Measurements from ENCODE around the gene TH.

The TH gene

DNA sequence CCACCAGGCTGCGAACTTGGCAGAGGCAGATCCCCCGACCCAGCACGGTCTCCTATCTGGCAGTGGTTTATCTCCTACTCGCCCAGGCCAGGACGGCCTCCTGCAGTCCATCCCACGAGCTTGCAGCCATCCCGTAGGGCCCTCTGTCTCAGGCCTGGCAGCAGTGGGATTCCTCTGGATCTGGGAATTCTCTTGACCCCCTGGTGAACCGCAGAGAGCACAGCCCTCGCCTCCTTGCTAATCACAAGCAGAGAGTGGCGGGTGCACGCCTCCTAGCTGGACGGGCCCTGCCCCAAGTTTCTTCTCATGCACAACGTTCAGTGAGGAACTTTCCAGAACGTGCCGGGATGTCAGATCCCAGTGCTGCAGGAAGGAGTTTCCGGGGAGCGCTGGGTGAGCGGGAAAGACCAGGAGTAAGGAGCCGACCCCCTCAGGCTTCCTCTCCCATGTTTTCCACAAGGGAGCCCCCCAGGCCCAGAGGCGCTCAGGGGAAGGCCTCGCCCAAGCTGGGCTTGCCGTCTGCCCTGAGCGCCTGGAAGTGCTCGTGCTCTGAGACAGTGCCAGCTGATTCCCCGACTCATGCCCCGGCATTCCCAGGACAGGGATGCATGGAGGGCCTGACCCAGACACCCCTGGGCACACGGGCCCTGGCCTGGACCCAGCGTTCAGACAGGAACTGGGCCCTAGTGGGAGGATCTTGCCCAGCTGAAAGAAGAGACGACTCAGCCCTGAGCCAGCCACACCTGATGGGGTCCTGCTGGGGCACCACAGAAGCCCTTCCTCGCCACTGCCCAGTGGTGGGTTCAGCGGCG lies 57.0 kb downstream of the TH start:
- no peak for DNase-seq

All from anterior cingulate cortex (tissue), 58 donors.